Neural cell (in vitro differentiated cells): ENCODE results near the gene TLCD5.

ENCODE experiments used
- EZH2 ChIP-seq: fragments of 200-600, 300-800 bp; shearing (Covaris generic), sonication (generic); IDR thresholded peaks from 2 replicates; pipeline ENCODE4 v1.6.1; 2014; ENCODE audit warnings: antibody characterized with exemption, low read length, borderline replicate concordance, mild to moderate bottlenecking; ENCODE audit not compliant: insufficient read depth, poor library complexity, severe bottlenecking
- POLR2AphosphoS5 ChIP-seq: IDR thresholded peaks from 2 replicates; pipeline ENCODE4 v1.6.1; 2012
- RAD21 ChIP-seq: fragments of 450-650 bp; conservative IDR thresholded peaks from 2 replicates; pipeline ENCODE4 v1.6.1; 2014; ENCODE audit warnings: antibody characterized with exemption, mild to moderate bottlenecking, moderate library complexity
- TF ChIP-seq, protein P1 (sequence below): fragments of 450-650 bp; IDR thresholded peaks from 2 replicates; pipeline ENCODE4 v1.5.1; 2014; ENCODE audit warnings: antibody characterized with exemption, mild to moderate bottlenecking, moderate library complexity; ENCODE audit not compliant: poor library complexity, severe bottlenecking
- TF ChIP-seq, protein P2 (sequence below): IDR thresholded peaks from 2 replicates; pipeline ENCODE4 v1.6.1; 2012; ENCODE audit warnings: borderline replicate concordance

DNA sequence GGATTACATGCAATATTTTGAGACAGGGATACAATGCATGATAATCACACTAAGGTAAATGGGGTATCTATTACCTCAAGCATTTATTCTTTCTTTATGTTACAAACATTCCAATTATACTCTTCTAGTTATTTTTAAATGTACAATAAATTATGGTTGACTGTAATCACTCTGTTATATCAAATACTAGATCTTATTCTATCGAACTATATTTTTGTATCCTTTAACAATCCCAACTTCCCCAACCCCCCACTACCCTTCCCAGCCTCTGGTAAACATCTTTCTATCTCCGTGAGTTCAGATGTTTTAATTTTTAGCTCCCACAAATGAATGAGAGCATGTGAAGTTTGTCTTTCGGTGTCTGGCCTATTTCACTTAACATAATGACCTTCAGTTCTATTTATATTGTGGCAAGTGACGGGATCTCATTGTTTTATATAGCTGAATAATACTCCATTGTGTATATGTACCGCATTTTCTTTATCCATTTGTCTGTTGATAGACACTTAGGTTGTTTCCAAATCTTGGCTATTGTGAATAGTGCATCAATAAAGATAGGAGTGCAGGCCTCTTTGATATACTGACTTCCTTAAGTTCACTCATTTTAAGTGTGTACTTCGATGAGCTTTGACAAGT lies 51.6 kb downstream of the TLCD5 start:
- TF ChIP-seq, protein P1, sequence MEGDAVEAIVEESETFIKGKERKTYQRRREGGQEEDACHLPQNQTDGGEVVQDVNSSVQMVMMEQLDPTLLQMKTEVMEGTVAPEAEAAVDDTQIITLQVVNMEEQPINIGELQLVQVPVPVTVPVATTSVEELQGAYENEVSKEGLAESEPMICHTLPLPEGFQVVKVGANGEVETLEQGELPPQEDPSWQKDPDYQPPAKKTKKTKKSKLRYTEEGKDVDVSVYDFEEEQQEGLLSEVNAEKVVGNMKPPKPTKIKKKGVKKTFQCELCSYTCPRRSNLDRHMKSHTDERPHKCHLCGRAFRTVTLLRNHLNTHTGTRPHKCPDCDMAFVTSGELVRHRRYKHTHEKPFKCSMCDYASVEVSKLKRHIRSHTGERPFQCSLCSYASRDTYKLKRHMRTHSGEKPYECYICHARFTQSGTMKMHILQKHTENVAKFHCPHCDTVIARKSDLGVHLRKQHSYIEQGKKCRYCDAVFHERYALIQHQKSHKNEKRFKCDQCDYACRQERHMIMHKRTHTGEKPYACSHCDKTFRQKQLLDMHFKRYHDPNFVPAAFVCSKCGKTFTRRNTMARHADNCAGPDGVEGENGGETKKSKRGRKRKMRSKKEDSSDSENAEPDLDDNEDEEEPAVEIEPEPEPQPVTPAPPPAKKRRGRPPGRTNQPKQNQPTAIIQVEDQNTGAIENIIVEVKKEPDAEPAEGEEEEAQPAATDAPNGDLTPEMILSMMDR: no peak
- TF ChIP-seq EZH2 (no peak), RAD21 (no peak), POLR2AphosphoS5 (no peak)
- TF ChIP-seq, protein P2, sequence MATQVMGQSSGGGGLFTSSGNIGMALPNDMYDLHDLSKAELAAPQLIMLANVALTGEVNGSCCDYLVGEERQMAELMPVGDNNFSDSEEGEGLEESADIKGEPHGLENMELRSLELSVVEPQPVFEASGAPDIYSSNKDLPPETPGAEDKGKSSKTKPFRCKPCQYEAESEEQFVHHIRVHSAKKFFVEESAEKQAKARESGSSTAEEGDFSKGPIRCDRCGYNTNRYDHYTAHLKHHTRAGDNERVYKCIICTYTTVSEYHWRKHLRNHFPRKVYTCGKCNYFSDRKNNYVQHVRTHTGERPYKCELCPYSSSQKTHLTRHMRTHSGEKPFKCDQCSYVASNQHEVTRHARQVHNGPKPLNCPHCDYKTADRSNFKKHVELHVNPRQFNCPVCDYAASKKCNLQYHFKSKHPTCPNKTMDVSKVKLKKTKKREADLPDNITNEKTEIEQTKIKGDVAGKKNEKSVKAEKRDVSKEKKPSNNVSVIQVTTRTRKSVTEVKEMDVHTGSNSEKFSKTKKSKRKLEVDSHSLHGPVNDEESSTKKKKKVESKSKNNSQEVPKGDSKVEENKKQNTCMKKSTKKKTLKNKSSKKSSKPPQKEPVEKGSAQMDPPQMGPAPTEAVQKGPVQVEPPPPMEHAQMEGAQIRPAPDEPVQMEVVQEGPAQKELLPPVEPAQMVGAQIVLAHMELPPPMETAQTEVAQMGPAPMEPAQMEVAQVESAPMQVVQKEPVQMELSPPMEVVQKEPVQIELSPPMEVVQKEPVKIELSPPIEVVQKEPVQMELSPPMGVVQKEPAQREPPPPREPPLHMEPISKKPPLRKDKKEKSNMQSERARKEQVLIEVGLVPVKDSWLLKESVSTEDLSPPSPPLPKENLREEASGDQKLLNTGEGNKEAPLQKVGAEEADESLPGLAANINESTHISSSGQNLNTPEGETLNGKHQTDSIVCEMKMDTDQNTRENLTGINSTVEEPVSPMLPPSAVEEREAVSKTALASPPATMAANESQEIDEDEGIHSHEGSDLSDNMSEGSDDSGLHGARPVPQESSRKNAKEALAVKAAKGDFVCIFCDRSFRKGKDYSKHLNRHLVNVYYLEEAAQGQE: no peak
